GM10266 (cell line): ENCODE measurements around the gene SRSF4.

ENCODE experiments used
- DNase-seq: peaks from one replicate; pipeline ENCODE4 v3.0.0; 2012; ENCODE audit errors: extremely low spot score
- CTCF ChIP-seq: IDR thresholded peaks from 2 replicates; pipeline ENCODE4 v1.5.1; 2012; ENCODE audit warnings: mild to moderate bottlenecking, low read depth; ENCODE audit not compliant: control insufficient read depth, insufficient read depth; ENCODE audit errors: missing control alignments

SRSF4 gene

GRCh38 chr1:29172415-29172939 lies 9.2 kb downstream of the SRSF4 start:
- TF ChIP-seq CTCF, result no peak
- no peak for DNase-seq

- TF ChIP-seq CTCF, result no peak
- no peak for DNase-seq
Observed at GRCh38 chr1:29171521-29171920, 10.2 kb downstream of the SRSF4 start.

GRCh38 chr1:29171089-29171488 lies 10.6 kb downstream of the SRSF4 start:
- no peak for TF ChIP-seq CTCF
- no peak for DNase-seq

- TF ChIP-seq CTCF, result no peak
- no peak for DNase-seq
Observed at GRCh38 chr1:29169976-29170375, 11.7 kb downstream of the SRSF4 start.

GRCh38 chr1:29167904-29168303 lies 13.8 kb downstream of the SRSF4 start:
- no peak for TF ChIP-seq CTCF
- no peak for DNase-seq

GRCh38 chr1:29166291-29166878 lies 15.3 kb downstream of the SRSF4 start:
- DNase-seq, result no peak
- no peak for TF ChIP-seq CTCF

- DNase-seq, result no peak
- no peak for TF ChIP-seq CTCF
Observed at GRCh38 chr1:29164588-29164987, 17.1 kb downstream of the SRSF4 start.
